ENCODE results near the gene PLEKHG3. TPM values are rescaled to one million over a fixed set of nuclear protein-coding genes. Genes with fewer than 3 reads are reported as not detected.

Gene PLEKHG3
- total and polyA plus RNA-seq, 2 experiments from 2014 or later = 23.0 to 83.1 TPM

- Histone ChIP-seq H3K79me2 (replicated peaks; ENCODE audit: insufficient read depth) (no peaks in the 10 kb centered on the region), H3F3A (replicated peaks; ENCODE audit: low read depth) (0 out of 2 replicates have a peak, but pooled peaks cover 4% of the 10 kb centered on the region), H3K27me3 (ENCODE audit: insufficient read depth) (peaks cover 7% of the 10 kb centered on the region; the same call in 1 of the 2 replicates), H3K9me2 (ENCODE audit: insufficient read depth) (no peaks in the 10 kb centered on the region), H3K36me3 (ENCODE audit: insufficient read depth) (no peaks in the 10 kb centered on the region), H3K4me1 (ENCODE audit: insufficient read depth) (peaks cover 14% of the 10 kb centered on the region; the same call in 1 of the 2 replicates), H4K20me1 (replicated peaks; ENCODE audit: insufficient read depth) (no peaks in the 10 kb centered on the region), H3K4me3 (no peak overlapping the region), H2AFZ (peak overlapping the region; percentile 91), H3K4me2 (no peak overlapping the region), H3K27ac (ENCODE audit: low read depth) (no peak overlapping the region)
- DNase-seq (ENCODE audit: low spot score) (no peak), ATAC-seq (no peak)
- Mint-ChIP-seq H3K9me3 (no peaks in the 10 kb centered on the region; the same call in 2 of the 3 replicates), H3K36me3 (ENCODE audit: low read depth) (no peaks in the 10 kb centered on the region), H3K4me3 (no peak overlapping the region), H3K4me1 (peaks cover 33% of the 10 kb centered on the region), H3K27me3 (ENCODE audit: insufficient read depth, low read depth, poor library complexity) (peaks cover 10% of the 10 kb centered on the region), H3K27ac (no peak overlapping the region)
- no peak for TF ChIP-seq CREB1 (CRISPR knock-in tag; IDR thresholded peaks at IDR 0.05; ENCODE audit: low read depth)
- no peak for TF ChIP-seq ETS1 (IDR thresholded peaks at IDR 0.05)
- no peak for TF ChIP-seq STAT1 (IDR thresholded peaks at IDR 0.05; ENCODE audit: unreplicated experiment)
- TF ChIP-seq POLR2AphosphoS5 (IDR thresholded peaks at IDR 0.05; ENCODE audit: low read depth) = no peak
- TF ChIP-seq ZNF462 (CRISPR knock-in tag; IDR thresholded peaks at IDR 0.05) = no peak
Measured at GRCh38 chr14:64683264-64683663, 21.0 kb upstream of the PLEKHG3 start.
